GM20000 (cell line): ENCODE results near the gene TELO2.
A peak's percentile ranks its signal among the peaks of the same experiment; 100 is the strongest.

ENCODE experiments used
- DNase-seq: peaks from one replicate; pipeline ENCODE4 v3.0.0; 2012; ENCODE audit warnings: low spot score
- TF ChIP-seq, protein P1 (sequence below): IDR thresholded peaks from 2 replicates; pipeline ENCODE4 v1.5.1; 2012; ENCODE audit warnings: mild to moderate bottlenecking, control low read depth; ENCODE audit errors: extremely low read depth, missing control alignments

Gene TELO2

DNA sequence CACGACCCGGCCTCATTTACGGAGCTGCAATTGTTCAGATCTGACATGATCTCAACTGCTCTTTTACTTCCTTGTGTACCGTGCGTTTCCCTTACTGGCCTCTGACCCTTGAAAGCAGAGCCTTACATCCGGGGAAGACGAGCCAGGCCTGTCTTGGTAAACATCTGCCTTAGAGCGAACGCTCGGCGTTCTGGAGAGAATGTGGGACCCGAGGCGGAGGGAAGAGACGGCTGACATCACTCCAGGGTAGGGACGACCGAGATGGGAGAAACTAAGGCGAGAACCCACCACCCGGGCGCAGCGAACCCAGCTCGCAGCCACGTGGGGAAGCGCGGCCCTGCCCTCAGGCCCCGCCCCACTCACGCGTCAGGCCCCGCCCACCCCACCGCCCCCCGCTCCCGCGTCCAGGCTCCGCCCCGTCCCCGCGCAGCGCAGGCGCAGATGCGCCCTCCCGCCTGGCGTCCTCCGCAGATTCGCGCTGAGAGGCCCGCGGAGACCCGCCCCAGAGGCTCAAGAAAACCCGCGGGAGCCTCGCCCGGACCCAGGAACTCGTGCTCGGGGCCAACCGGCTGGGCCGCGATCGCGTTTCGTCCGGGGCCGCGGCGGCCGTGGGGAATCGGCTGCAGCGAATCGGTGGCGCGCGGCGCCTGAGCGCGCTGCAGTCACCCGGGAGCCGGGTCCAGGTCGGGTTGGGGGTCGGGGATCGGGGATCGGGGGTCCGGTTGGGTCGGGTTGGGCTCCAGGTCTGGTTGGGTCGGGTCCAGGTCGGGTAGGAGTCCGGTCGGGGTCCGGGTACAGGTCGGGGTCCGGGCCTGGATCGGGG lies at the start of gene TELO2:
TSS of gene TELO2 (plus strand) at position 438 of the 823 bp plus-strand sequence. CDS start 922 bp downstream, outside the sequence.
- peak; percentile 100 for DNase-seq
- TF ChIP-seq, protein P1, sequence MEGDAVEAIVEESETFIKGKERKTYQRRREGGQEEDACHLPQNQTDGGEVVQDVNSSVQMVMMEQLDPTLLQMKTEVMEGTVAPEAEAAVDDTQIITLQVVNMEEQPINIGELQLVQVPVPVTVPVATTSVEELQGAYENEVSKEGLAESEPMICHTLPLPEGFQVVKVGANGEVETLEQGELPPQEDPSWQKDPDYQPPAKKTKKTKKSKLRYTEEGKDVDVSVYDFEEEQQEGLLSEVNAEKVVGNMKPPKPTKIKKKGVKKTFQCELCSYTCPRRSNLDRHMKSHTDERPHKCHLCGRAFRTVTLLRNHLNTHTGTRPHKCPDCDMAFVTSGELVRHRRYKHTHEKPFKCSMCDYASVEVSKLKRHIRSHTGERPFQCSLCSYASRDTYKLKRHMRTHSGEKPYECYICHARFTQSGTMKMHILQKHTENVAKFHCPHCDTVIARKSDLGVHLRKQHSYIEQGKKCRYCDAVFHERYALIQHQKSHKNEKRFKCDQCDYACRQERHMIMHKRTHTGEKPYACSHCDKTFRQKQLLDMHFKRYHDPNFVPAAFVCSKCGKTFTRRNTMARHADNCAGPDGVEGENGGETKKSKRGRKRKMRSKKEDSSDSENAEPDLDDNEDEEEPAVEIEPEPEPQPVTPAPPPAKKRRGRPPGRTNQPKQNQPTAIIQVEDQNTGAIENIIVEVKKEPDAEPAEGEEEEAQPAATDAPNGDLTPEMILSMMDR: no peak

DNA sequence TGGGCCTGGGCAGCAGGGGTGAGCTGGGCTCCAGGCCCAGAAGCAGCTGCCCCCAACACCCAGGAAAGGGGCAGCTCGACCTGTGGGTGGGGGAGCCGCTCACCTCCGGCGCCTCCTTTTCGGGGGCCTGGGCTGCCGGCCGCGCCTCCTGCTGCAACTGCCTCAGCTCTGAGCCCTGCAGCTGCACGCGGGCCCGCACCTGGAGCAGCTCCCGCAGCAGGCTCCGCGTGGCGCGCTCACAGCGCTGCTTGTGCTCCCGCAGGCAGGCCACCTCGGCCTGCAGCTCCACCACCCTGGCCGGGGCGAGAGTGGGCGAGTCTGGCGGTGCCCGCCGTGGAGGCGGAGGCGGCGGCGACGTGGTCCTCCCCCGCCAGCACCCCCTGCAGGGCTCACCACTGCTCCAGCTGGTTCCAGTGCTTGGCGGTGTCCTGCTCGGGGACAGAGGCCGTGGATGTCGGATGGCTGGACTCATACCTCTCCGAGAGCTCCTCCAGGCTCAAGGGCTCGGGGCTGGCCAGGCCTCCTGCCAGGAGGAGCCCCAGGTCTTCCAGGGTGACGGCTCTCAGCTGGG lies 49.7 kb upstream of the TELO2 start:
- TF ChIP-seq, protein P1: no peak
- DNase-seq: peak; percentile 45

DNA sequence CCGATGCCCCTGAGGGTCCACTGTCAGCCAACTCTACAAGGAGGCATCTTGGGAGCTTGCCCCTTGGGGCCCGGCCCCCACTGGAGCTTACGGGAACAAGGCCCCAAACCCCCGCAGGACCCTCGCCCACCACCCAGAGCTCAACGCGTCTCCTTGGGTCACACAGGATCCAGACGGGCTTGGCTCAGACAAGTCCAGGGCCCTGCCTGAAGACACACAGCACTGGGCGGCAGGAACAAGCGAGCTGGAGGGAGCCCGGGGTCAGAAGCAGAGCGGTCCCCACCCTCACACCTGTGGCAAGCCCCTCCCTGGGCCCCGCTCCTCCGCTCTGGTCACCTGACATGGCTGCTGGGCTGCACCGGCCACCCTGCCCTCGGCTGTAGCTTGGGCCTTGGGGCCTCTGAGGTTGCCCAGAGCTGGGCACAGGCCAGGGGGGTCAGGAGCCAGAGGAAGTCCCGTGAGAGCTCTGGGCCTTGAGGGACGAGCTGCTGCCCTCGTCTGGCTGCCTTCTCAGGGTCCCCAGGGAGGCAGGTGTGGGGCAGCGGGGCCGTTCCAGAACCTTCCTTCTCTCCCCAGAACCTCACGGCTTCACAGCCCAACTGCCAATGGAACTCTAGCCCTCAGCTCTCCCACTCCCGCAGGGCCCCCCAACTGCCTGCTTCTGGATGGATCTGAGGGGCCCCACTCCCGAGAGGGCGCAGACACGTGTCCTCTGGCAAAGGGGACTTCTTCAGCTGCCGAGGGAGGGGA lies 49.0 kb upstream of the TELO2 start, which contains the start of gene CCDC154:
TSS of gene CCDC154 (minus strand) at position 577 of the 750 bp plus-strand sequence. CDS start at position 343, 234 bp downstream.
- TF ChIP-seq, protein P1: no peak
- DNase-seq: peak; percentile 53

DNA sequence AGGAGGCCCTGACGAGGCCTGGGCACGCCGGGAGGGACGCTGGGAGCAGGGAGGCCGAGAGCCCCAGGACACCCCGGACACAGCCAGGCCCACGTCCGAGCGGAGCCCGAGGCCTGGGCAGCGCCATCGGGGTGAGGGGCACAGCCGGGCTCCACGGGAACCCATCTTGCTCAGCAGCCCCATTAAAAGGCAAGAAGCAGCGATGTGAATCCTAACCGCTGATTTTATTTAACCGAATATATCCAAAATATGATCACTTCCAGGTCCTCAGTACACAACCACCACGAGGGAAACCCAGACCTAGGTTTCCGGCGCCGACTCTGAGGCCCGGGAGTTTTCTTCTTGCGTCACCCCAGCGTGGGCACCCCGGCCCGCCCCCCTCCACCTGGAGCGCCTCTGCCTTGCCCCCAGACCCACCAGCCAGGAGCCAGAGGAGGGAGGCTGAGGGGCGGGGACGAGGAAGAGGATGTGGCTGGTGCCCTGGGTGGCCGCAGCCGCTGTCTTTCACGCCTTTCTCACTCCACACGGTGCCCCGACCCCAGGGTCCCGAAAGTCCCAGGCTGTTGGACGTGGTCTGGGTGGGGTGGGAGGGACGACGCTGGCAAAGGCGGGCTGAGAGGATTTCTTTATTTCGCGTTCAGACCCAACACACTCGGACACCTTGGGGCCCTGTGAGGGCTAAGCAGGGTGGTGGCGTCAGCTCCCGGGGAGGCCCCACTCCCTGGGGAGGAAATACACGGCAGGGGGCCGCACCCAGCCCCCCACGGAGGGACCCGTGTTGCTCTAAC lies 48.2 kb upstream of the TELO2 start:
- TF ChIP-seq, protein P1: no peak
- no peak for DNase-seq

DNA sequence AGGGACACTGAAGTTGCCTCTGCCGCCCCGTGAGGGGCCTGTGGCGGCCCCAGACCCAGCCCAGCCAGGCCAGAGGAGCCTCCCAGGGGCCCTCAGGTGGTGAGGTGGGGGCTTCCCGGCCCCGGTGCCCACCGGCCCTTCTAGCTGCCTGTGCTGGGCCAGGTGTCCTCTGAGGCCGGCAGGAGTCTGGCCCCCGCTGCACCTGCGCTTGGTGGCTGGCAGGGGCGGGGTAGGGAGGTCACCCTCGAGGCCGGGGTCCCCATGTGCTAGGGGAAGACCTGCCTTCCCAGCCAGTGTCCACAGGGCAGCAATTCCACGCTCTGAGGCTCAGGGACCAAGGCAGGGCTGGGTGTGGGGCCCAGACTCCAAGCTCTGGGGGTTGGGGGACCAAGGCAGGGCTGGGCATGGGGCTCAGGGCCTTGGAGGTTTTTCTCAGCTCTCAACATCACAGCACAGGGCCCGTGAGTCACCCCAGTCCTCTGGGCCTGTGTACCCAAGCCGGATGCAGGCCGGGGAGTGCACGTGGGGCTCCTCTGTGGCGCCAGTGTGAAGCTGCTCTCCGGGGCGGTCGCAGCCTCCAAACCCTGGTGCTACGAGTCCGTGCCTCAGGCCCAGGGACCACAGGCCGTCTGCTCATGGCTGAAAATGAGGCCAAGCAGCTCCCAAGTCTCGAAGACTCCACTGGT lies 47.5 kb upstream of the TELO2 start:
- TF ChIP-seq, protein P1: no peak

DNA sequence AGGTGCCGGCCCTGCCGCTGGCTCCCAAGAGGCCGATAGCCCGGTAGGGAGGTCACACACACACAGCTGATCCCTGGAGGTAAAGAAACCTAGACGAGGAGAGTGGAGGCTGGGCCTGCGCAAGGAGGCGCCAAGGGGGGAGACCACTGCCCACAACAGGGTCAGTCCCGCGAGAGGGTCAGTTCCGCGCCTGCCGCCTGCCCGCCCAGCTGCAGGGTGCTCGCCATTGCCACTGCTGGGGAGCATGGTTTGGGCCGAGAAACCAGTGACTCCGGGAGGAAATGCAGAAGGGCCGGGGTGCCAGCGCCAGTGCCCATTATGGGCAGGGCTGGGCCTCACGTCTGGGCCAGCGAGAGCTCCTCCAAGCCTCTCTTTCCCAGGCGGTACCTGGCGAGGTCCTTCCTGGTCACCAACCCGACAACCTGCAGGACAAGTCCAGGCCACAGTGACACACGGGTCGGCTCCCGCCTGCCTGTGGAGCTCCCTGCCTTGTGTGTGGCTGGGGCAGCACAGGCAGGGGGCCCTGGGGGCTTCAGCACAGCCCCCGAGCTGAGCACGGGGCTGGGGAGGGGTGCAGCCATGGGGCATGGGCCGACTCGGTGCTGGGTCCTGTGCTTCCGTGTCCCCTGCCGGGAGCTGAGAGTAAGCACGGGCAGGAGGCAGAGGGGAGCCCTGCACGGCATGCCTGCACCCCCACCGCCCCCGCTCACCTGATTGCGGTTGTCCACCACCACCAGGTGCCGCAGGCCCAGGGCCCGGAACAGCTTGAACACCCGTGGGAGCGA lies 46.7 kb upstream of the TELO2 start:
- DNase-seq: no peak
- TF ChIP-seq, protein P1: no peak

More for the DNA sequence above, 47.5 kb upstream of the TELO2 start:
- DNase-seq: no peak
